ENCODE results near the gene ARHGAP23.
"Not testable (repeated sequence)": the region's sequence is repeated elsewhere in the genome, so short reads cannot be mapped to it uniquely, and the experiment has no call there.

Gene ARHGAP23

GRCh38 chr17:38461683-38462082 is 33.4 kb downstream of the ARHGAP23 start:
- no peak for DNase-seq

GRCh38 chr17:38463451-38463858 is 35.2 kb downstream of the ARHGAP23 start:
- no peak for DNase-seq

GRCh38 chr17:38464251-38464722 is 36.0 kb downstream of the ARHGAP23 start:
- no peak for DNase-seq

GRCh38 chr17:38464723-38465390 is 36.6 kb downstream of the ARHGAP23 start:
- no peak for DNase-seq

- no peak for DNase-seq
Observed at GRCh38 chr17:38465391-38466345, 37.4 kb downstream of the ARHGAP23 start.

GRCh38 chr17:38466346-38467315 is 38.4 kb downstream of the ARHGAP23 start:
- DNase-seq = no peak

- no peak for DNase-seq
Observed at GRCh38 chr17:38467491-38467890, 39.2 kb downstream of the ARHGAP23 start.

GRCh38 chr17:38469875-38470274 is 41.6 kb downstream of the ARHGAP23 start:
- DNase-seq = no peak

- DNase-seq = not testable (repeated sequence)
Observed at GRCh38 chr17:38471253-38471652, 43.0 kb downstream of the ARHGAP23 start.

- not testable (repeated sequence) for DNase-seq
Observed at GRCh38 chr17:38474666-38475065, 46.4 kb downstream of the ARHGAP23 start.

GRCh38 chr17:38476549-38476948 is 48.3 kb downstream of the ARHGAP23 start:
- no peak for DNase-seq

- DNase-seq = not testable (repeated sequence)
Observed at GRCh38 chr17:38477417-38477816, 49.2 kb downstream of the ARHGAP23 start.

- not testable (repeated sequence) for DNase-seq
Observed at GRCh38 chr17:38477951-38478350, 49.7 kb downstream of the ARHGAP23 start.

- DNase-seq = not testable (repeated sequence)
Observed at GRCh38 chr17:38478667-38479066, 50.4 kb downstream of the ARHGAP23 start.

- not testable (repeated sequence) for DNase-seq
Observed at GRCh38 chr17:38482039-38482699, 53.9 kb downstream of the ARHGAP23 start.

GRCh38 chr17:38482700-38483043 is 54.4 kb downstream of the ARHGAP23 start:
- DNase-seq = not testable (repeated sequence)

GRCh38 chr17:38484242-38485145 is 56.2 kb downstream of the ARHGAP23 start:
- not testable (repeated sequence) for DNase-seq

- DNase-seq = no peak
Observed at GRCh38 chr17:38485146-38485468, 56.8 kb downstream of the ARHGAP23 start.

- DNase-seq = not testable (repeated sequence)
Observed at GRCh38 chr17:38485681-38486298, 57.5 kb downstream of the ARHGAP23 start.

- not testable (repeated sequence) for DNase-seq
Observed at GRCh38 chr17:38489774-38490173, 61.5 kb downstream of the ARHGAP23 start.
